ENCODE results near the gene PPP1R14B. TPM values are rescaled to one million over a fixed set of nuclear protein-coding genes. Genes with fewer than 3 reads are reported as not detected.
A peak's percentile ranks its signal among the peaks of the same experiment; 100 is the strongest.

PPP1R14B gene
- total and polyA plus RNA-seq, 2 of the 13 experiments (the other 11 are each of a cell fraction or from before 2014, with no cell fraction given): 110 to 148 TPM

GRCh38 chr11:64230171-64230984 is 16.4 kb downstream of the PPP1R14B start, which contains the start of gene DNAJC4 (continued):
- TF ChIP-seq KAT7 (CRISPR knock-in tag; IDR thresholded peaks at IDR 0.05; ENCODE audit: borderline replicate concordance) (peak; percentile 63; the same call in 1 of the 2 replicates), ZNF570 (CRISPR knock-in tag; IDR thresholded peaks at IDR 0.05; ENCODE audit: borderline replicate concordance) (no peak), KDM4B (CRISPR knock-in tag; IDR thresholded peaks at IDR 0.05) (no peak), ZNF354B (CRISPR knock-in tag; IDR thresholded peaks at IDR 0.05) (peak; percentile 69; the same call in 1 of the 2 replicates), ZNF670 (CRISPR knock-in tag; IDR thresholded peaks at IDR 0.05; ENCODE audit: borderline replicate concordance) (no peak), ISL2 (CRISPR knock-in tag; IDR thresholded peaks at IDR 0.05) (peak; percentile 23; the same call in 1 of the 2 replicates), BRF2 (CRISPR knock-in tag; IDR thresholded peaks at IDR 0.05) (0 out of 2 replicates have a peak, but pooled peaks have one; percentile 29), HNRNPUL1 (IDR thresholded peaks at IDR 0.05; ENCODE audit: low read depth, low read length) (no peak), ZFP41 (CRISPR knock-in tag; IDR thresholded peaks at IDR 0.05; ENCODE audit: borderline replicate concordance) (peak; percentile 62; the same call in 1 of the 2 replicates), MXD4 (CRISPR knock-in tag; IDR thresholded peaks at IDR 0.05) (0 out of 2 replicates have a peak, but pooled peaks have one; percentile 27), HBP1 (CRISPR knock-in tag; IDR thresholded peaks at IDR 0.05; ENCODE audit: low read depth) (no peak; the same call in 1 of the 2 replicates), ESRRA (CRISPR knock-in tag; IDR thresholded peaks at IDR 0.05; ENCODE audit: low read depth) (no peak), ZNF564 (CRISPR knock-in tag; IDR thresholded peaks at IDR 0.05) (peak; percentile 82), NR0B2 (CRISPR knock-in tag; IDR thresholded peaks at IDR 0.05) (peak; percentile 31; the same call in 1 of the 2 replicates)
- TF ChIP-seq, protein P1, sequence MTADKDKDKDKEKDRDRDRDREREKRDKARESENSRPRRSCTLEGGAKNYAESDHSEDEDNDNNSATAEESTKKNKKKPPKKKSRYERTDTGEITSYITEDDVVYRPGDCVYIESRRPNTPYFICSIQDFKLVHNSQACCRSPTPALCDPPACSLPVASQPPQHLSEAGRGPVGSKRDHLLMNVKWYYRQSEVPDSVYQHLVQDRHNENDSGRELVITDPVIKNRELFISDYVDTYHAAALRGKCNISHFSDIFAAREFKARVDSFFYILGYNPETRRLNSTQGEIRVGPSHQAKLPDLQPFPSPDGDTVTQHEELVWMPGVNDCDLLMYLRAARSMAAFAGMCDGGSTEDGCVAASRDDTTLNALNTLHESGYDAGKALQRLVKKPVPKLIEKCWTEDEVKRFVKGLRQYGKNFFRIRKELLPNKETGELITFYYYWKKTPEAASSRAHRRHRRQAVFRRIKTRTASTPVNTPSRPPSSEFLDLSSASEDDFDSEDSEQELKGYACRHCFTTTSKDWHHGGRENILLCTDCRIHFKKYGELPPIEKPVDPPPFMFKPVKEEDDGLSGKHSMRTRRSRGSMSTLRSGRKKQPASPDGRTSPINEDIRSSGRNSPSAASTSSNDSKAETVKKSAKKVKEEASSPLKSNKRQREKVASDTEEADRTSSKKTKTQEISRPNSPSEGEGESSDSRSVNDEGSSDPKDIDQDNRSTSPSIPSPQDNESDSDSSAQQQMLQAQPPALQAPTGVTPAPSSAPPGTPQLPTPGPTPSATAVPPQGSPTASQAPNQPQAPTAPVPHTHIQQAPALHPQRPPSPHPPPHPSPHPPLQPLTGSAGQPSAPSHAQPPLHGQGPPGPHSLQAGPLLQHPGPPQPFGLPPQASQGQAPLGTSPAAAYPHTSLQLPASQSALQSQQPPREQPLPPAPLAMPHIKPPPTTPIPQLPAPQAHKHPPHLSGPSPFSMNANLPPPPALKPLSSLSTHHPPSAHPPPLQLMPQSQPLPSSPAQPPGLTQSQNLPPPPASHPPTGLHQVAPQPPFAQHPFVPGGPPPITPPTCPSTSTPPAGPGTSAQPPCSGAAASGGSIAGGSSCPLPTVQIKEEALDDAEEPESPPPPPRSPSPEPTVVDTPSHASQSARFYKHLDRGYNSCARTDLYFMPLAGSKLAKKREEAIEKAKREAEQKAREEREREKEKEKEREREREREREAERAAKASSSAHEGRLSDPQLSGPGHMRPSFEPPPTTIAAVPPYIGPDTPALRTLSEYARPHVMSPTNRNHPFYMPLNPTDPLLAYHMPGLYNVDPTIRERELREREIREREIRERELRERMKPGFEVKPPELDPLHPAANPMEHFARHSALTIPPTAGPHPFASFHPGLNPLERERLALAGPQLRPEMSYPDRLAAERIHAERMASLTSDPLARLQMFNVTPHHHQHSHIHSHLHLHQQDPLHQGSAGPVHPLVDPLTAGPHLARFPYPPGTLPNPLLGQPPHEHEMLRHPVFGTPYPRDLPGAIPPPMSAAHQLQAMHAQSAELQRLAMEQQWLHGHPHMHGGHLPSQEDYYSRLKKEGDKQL (CRISPR knock-in tag; IDR thresholded peaks at IDR 0.05; ENCODE audit: low read depth): no peak
- TF ChIP-seq, protein P2, sequence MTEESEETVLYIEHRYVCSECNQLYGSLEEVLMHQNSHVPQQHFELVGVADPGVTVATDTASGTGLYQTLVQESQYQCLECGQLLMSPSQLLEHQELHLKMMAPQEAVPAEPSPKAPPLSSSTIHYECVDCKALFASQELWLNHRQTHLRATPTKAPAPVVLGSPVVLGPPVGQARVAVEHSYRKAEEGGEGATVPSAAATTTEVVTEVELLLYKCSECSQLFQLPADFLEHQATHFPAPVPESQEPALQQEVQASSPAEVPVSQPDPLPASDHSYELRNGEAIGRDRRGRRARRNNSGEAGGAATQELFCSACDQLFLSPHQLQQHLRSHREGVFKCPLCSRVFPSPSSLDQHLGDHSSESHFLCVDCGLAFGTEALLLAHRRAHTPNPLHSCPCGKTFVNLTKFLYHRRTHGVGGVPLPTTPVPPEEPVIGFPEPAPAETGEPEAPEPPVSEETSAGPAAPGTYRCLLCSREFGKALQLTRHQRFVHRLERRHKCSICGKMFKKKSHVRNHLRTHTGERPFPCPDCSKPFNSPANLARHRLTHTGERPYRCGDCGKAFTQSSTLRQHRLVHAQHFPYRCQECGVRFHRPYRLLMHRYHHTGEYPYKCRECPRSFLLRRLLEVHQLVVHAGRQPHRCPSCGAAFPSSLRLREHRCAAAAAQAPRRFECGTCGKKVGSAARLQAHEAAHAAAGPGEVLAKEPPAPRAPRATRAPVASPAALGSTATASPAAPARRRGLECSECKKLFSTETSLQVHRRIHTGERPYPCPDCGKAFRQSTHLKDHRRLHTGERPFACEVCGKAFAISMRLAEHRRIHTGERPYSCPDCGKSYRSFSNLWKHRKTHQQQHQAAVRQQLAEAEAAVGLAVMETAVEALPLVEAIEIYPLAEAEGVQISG (CRISPR knock-in tag; IDR thresholded peaks at IDR 0.05): peak; percentile 24; the same call in 1 of the 2 replicates

Data from HepG2 (cell line).